COR-L47 (cell line): ENCODE measurements around the gene ATP5F1A.
A peak's percentile ranks its signal among the peaks of the same experiment; 100 is the strongest.
"Not testable (repeated sequence)": the region's sequence is repeated elsewhere in the genome, so short reads cannot be mapped to it uniquely, and the experiment has no call there.

Source experiments
- DNase-seq: peaks from one replicate; lab custom pipeline; 2025; lab: John Stamatoyannopoulos, UW

ATP5F1A gene

DNA sequence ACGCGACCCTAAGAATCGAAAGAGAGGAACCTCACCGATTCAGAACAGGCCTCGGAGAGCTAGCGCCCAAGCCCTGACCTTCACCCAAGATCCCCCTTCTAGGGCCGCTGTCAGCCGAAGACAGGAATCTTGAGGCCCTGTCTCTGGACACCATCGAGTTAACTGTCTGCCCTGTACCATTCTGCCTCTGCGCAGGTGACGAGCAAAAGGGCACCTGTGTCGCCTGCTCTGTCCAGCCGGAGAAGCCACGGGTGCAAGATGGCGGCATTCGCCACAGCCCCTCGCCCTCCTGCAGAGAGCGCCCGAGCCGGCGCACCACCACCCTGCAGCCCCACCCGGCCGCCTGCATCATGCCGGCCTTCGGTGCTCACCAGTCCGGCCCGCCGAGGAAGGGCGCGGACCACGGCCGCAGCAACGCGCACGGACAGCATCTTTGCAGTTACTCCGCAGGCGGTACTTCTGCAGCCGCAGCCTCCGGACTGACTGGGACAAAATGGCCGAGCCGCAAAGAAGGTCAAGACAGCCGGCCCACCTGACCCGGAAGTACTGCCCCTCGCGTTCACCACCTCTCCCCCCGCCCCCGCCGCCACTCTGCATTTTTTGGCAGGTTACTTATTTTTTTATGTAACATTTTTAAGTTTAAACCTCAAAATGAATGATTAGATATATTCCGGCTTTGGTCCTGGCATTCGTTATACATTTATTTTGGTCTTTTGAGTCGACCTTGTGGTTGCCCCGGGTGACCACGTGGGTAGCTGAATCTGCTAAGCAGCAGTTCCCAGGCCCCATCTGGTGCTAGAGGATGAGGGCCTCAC, at the start of gene ATP5F1A:
Gene ATP5F1A, minus strand, starts transcription at position 496 of the 815 bp plus-strand sequence. Its CDS starts 65 bp downstream, at position 431.
- DNase-seq, result peak; percentile 89

DNA sequence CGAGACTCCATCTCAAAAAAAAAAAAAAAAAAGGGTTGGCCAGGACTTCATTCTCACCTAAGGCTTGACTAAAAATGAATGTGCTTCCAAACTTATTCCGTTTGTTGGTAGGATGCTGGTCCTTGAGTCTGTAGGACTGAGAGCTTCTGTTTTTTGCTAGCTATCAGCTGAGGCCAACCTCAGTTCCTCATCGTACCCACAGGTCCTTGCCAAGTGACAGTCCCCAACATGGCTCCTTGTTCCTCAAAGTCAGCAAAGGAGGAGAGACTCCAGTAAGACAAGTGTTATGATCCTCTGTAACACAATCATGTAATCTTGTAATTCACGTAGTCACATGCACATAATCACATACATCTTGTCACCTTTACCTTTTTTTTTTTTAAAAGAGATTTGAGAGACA, 43.1 kb upstream of the ATP5F1A start:
- DNase-seq, result no peak

DNA sequence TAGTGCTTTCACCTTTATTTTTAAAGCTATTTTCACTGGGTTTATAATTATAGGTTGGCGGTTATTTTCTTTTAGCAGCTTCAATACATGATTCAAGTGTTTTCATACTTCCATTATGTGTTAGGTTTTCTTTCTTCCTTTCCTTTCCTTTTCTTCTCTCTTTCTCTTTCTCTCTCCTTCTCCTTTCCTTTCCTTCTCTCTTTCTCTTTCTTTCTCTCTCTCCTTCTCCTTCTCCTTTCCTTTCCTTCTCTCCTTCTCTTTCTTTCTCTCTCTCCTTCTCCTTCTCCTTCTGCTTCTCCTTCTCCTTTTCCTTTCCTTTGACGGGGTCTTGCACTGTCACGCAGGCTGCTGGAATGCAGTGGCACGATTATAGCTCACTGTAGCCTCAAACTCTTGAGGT, 42.1 kb upstream of the ATP5F1A start:
- no peak for DNase-seq

- no peak for DNase-seq
Observed at GRCh38 chr18:46134920-46135675, 37.0 kb upstream of the ATP5F1A start.

DNA sequence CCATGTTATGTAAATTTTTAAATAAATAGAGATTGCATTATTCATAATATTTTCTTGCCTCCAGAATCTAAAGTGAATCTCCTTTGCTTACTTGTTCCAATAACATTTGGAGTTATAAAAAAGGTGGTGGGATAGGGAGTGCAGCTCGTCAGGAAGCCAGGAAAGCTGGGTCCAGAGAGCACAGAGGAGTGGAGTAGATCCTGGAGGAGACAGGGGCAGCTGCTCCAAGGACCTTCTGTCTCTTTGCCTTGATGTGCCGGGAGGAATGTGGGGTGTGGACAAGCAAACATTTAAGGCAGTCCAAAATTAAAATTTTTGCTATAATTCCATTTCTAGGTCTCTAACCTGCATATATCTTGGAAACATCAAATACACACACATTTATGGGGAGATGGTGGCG, 35.4 kb upstream of the ATP5F1A start:
- DNase-seq, result no peak

GRCh38 chr18:46130549-46130948, 32.5 kb upstream of the ATP5F1A start:
- DNase-seq, result not testable (repeated sequence)

DNA sequence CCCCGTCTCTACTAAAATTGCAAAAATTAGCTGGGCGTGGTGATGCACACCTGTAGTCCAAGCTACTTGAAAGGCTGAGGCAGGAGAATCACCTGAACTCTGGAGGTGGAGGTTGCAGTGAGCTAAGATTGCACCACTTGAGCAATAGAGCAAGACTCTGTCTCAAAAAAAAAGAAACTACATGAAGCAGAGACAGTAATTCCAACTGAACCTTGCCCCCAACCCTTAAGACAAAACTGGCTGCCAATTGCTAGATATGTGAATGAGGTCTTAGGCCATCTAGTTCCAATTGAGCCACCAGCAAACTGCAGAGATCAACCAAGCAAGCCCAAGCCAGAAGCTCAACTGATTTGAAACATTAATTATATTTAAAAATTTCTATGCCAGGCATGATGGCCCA, 32.0 kb upstream of the ATP5F1A start:
- DNase-seq, result no peak

DNA sequence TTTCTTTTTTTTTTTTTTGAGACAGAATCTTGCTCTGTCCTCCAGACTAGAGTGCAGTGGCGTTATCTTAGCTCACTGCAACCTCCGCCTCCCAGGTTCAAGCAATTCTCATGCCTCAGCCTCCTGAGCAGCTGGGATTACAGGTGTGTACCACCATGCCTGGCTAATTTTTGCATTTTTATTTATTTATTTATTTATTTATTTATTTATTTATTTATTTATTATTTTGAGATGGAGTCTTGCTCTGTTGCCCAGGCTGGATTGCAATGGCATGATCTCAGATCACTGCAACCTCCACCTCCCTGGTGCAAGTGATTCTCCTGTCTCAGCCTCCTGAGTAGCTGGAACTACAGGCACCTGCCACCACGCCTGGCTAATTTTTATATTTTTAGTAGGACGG, 28.5 kb upstream of the ATP5F1A start:
- DNase-seq, result not testable (repeated sequence)

GRCh38 chr18:46113751-46114150, 15.7 kb upstream of the ATP5F1A start:
- DNase-seq, result no peak

DNA sequence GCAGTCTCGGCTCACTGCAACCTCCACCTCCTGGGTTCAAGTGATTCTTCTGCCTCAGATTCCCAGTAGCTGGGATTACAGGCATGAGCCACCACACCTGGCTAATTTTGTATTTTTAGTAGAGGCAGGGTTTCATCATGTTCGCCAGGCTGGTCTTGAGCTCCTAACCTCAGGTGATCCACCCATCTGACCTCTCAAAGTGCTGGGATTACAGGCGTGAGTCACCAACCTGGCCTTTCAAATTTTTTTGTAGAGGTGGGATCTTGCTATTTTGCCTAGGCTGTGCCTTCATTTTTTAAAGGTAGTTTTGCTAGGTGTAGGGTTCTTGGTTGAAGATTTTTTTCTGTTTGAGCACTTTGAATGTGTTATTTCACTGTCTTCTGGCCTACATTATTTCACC, 12.3 kb upstream of the ATP5F1A start:
- no peak for DNase-seq

DNA sequence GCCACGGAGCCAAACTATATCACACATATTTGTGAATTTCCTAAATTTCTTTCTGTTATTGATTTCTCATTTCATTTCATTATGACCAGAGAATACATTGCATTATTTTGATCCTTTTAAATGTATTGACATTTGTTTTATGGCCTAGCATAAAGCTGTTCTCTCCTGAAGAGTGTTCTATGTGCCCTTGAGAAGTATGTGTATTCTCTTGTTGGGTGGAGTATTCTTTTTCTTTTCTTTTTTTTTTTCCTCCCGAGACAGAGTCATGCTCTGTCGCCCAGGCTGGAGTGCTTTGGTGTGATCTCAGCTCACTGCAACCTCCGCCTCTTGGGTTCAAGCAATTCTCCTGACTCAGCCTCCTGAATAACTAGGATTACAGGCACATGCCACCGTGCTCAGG, 11.3 kb upstream of the ATP5F1A start:
- DNase-seq, result no peak

DNA sequence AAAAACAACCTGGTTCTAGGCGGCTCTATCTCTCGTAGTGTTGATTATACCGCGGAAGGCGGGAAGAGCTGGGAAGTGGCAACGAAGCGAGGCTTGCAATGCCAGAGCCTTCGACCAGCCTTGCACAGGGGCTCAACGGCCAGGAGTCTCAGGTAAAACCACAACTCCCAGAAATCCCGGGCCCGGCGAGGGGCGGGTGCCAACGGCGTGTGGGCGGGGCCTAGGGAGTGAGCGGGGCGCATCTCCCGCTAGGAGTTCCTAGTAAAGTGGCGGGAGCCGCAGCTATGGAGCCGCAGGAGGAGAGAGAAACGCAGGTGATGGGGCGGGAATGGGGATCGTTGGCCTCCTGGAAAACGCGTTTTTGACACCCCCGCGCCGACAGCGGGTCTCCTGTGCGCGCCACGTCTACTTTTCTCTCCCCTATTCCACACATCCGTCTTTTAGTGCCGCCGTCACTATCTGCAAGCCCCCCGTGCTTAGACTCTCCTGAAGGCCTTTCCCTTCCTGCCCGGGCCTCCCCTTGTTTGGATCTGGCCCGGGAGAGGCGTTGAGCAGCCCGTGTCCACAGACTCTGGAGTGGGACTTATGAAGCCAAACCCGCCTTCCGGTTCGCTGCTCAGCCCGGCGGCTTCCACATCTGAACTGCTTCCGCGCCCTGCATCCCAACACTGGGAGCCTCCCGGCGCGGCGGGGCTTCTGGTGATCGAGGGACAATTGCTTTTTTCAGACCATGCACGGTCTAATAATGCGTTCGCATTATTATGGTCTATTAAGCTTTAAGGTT, 6.2 kb upstream of the ATP5F1A start, which contains the start of gene HAUS1:
Gene HAUS1, plus strand, starts transcription at position 258 of the 784 bp plus-strand sequence. Its CDS starts 27 bp downstream, at position 285.
- DNase-seq, result peak; percentile 97

DNA sequence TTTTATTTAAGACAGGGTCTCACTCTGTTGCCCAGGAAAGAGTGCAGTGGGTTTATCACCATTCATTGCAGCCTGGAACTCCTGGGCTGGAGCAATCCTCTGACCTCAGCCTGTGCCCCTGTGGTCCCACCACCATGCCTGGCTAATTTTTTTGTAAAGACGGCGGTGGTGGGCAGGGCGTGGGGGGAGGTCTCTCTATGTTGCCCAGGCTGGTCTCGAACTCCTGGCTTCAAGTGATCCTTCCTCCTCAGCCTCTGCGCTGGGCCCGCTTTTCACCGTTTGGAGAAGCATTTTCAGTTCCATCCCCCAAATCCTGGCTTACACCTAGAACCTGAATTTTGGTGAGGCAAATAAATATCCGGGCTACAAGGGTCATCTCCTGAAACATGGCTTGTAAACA, 1.4 kb upstream of the ATP5F1A start:
- DNase-seq, result no peak

DNA sequence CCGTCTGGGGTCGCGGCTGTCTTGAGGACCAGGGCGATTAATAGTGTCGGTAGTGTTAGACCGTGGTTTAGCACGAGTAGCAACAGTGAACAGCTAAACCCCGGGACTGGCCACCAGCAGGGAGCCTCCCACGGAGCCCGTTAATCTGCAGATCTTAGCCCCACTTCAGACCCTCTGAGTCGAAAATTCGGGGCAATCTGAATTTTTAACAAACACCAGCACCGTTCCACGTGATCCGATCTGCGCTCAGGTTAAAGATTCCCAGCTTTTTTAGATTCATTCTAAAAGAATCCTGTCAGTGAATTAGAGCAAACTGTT, 479 bp upstream of the ATP5F1A start:
- no peak for DNase-seq

GRCh38 chr18:46097431-46097800, 680 bp downstream of the ATP5F1A start:
- no peak for DNase-seq

GRCh38 chr18:46096651-46097300, 1.3 kb downstream of the ATP5F1A start:
- DNase-seq, result no peak

DNA sequence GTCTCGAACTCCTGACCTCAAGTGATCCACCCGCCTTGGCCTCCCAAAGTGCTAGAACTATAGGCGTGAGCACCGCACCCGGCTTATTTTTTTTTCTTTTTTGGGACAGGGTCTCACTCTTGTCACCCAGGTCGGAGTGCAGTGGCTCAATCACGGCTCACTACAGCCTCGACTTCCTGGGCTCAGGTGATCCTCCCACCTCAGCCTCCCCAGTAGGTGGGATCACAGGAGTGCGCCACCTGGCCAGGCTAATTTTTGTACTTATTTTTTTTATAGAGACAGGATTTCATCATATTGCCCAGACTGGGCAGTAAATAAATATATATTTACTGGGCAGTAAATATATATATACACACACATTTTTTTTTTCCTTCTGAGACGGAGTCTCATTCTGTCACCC, 2.6 kb downstream of the ATP5F1A start:
- DNase-seq, result no peak

- DNase-seq, result not testable (repeated sequence)
Observed at GRCh38 chr18:46088501-46088900, 9.6 kb downstream of the ATP5F1A start.

DNA sequence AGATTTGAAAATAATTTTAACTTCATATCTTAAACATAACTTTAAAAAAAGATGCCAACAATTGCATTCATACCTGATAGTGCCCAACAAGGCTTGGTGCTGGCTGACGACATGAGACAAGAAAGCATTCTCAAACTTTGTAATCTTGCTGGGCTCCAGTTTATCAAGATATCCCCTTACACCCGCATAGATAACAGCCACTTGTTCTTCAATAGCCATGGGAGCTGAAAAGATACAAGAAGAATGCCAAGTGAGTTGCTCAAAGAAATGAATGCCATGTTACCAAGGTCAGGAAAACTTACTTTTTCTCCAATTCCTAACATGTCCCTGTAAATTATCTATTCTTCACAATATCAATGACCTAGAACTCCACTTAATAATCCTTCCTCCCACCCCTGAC, 13.7 kb downstream of the ATP5F1A start:
- DNase-seq, result no peak

- no peak for DNase-seq
Observed at GRCh38 chr18:46080156-46080555, 17.9 kb downstream of the ATP5F1A start.

DNA sequence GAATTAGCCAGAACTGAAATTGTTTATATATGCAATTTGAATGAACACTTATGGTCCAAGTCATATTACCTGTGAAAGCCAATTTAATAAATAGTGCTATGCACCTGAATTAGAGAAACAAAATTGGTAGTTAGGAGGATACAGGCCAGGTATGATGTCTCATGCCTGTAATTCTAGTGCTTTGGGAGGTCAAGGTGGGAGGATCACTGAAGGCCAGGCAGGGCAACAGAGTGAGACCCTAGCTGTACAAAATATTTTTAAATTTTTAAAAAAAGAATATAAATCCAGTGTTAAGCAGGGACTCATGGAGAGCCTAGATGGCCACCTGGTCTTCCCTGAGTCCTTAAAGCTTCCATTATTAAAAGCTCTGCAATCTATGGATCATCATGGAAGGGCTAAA, 18.8 kb downstream of the ATP5F1A start:
- no peak for DNase-seq
